ENCODE data around the gene MICU1.
"Not testable (repeated sequence)": the region's sequence is repeated elsewhere in the genome, so short reads cannot be mapped to it uniquely, and the experiment has no call there.

The MICU1 gene

DNA sequence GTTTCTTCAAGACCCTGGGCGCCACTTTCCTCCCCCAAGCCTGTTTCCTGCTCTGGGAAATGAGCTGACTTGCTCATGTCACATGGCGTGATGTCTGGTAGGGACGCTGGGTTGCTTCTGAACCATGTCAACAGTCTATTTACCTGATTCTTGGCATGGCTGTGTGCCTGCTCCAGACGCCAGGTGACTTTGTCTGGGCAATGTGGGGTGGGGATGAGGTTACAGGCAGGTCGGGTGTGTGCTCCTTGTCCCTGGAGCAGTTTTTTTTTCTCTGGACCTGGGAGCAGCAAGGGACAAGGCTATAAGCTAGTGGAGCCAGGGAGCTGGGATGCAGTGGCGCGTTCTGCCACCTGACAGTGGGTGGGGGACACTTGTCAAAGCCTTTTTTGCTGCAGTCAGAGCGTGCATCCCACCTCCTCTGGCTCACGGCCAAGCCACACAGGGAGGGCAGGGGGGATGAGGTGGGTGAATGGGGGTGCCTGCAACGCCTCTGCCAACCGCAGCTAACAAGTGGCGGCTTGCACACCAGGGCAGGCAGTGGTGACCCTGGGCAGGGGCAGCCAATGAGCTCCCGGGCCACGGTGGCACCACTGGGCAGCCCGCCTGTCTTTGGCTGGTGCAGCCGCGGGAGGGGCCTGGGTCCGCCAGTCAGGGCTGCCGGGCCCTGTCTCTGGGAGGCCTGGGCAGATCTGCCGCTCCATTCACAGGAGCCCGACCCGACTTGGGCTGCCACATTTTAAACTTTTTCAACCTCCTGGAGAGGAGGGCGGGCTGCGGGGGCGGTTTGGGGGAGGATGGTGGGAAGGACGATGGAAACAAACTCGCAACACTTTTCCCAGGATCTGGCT, 294.1 kb downstream of the MICU1 start:
- H3K4me3 Mint-ChIP-seq: peak overlapping the region; percentile 15 to 33 (median 26)
- H3K4me1 Mint-ChIP-seq: peaks cover 75% of the 10 kb centered on the region
- TF ChIP-seq, protein P1, sequence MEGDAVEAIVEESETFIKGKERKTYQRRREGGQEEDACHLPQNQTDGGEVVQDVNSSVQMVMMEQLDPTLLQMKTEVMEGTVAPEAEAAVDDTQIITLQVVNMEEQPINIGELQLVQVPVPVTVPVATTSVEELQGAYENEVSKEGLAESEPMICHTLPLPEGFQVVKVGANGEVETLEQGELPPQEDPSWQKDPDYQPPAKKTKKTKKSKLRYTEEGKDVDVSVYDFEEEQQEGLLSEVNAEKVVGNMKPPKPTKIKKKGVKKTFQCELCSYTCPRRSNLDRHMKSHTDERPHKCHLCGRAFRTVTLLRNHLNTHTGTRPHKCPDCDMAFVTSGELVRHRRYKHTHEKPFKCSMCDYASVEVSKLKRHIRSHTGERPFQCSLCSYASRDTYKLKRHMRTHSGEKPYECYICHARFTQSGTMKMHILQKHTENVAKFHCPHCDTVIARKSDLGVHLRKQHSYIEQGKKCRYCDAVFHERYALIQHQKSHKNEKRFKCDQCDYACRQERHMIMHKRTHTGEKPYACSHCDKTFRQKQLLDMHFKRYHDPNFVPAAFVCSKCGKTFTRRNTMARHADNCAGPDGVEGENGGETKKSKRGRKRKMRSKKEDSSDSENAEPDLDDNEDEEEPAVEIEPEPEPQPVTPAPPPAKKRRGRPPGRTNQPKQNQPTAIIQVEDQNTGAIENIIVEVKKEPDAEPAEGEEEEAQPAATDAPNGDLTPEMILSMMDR (IDR thresholded peaks at IDR 0.05; ENCODE audit: unreplicated experiment in 3 of 3): peak; percentile 32 to 45 (median 40)
- no peaks in the 10 kb centered on the region for H3K27me3 Mint-ChIP-seq (ENCODE audit: low read depth)
- H3K36me3 Mint-ChIP-seq (ENCODE audit: low read depth): peaks cover 3% of the 10 kb centered on the region
- peak overlapping the region; percentile 90 to 96 (median 95) for H3K27ac Mint-ChIP-seq
- H3K9me3 Mint-ChIP-seq: no peaks in the 10 kb centered on the region

DNA sequence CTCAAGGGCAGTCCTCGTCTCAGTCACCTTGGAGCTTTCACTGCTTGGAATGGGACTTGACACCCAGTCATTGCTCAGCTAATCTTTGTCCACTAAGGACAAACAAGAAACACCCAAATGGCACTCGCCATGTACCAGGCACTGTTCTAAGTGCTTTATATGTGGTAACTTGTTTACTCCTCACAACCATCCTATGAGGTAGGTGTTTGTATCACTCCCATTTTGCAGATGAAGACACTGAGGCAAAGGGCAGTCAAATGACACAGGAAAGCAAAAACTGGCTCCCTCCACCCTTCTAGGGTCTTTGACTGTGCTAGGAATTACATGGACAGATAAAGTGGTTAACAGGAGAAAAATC, 295.8 kb downstream of the MICU1 start:
- no peaks in the 10 kb centered on the region for H3K36me3 Mint-ChIP-seq (ENCODE audit: low read depth)
- TF ChIP-seq, protein P1 (IDR thresholded peaks at IDR 0.05; ENCODE audit: unreplicated experiment in 3 of 3): no peak
- no peaks in the 10 kb centered on the region for H3K27me3 Mint-ChIP-seq (ENCODE audit: low read depth)
- H3K4me3 Mint-ChIP-seq: peak overlapping the region in 1 of 3 experiments; percentile 15
- H3K4me1 Mint-ChIP-seq: peaks cover 73% of the 10 kb centered on the region
- H3K27ac Mint-ChIP-seq: peak overlapping the region; percentile 91 to 96 (median 95)
- H3K9me3 Mint-ChIP-seq: no peaks in the 10 kb centered on the region

DNA sequence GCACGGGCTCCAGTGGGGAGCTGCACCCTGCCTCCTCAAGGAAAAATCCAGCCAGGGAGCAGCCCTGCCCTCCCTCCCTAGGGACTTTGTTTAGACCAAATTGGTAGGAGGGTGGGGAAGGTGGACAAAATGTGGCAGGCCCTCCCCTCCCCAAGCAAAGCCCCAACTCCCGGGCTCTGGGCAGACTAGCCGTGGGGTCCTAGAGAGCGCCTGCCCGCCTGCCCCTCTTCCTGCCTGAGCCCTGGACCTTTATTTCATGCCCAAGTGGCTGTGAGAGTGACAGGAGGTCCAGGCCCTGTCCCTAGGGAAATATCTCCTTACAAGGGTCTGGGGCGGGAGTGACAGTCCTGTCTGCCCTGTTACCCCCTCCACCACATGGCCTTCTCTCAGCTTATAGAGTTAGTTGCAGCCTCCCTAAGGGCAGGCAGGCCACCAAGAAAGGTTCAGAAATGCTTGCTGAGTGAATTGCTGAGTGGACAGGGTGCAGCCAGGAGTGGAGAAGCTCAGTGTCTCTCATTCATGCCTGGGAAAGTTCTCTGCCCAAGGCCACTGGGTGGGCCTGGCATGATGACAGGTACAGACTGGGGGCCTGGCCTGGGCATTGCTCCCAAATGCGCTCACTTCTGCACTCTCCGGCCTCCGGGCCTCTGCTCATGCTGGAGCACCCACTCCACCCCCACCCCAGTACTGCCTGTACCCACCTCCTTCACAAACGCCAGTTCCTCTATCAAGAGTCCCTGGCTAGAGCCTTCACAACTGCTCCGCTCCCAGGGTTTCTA, 296.4 kb downstream of the MICU1 start:
- Mint-ChIP-seq H3K27ac (peak overlapping the region; percentile 91 to 96 (median 95)), H3K9me3 (no peaks in the 10 kb centered on the region), H3K4me1 (peaks cover 73% of the 10 kb centered on the region), H3K4me3 (no peak overlapping the region), H3K27me3 (ENCODE audit: low read depth) (no peaks in the 10 kb centered on the region), H3K36me3 (ENCODE audit: low read depth) (no peaks in the 10 kb centered on the region)
- TF ChIP-seq, protein P1 (IDR thresholded peaks at IDR 0.05; ENCODE audit: unreplicated experiment in 3 of 3): no peak

DNA sequence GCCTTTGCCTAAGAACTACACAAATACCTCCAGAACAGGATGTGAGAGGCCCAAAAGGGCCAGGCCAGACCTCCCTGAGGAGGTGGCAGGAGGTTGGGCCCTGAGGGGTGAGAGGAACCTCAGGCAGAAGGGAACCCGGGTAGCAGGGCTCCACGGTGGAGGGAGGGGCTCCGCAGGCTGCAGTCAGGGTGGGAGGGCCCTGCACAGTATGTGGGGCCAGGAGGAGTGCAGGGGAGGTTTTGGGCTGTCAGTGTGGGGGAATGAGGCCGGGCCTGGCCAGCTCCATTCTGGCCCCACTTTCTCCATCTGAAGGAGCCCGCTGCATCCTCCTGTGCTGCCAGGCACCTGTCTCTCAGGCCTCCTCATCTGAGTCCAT, 297.1 kb downstream of the MICU1 start:
- no peak overlapping the region for H3K4me3 Mint-ChIP-seq
- H3K4me1 Mint-ChIP-seq: peaks cover 73% of the 10 kb centered on the region
- H3K27ac Mint-ChIP-seq: peak overlapping the region; percentile 76 to 95 (median 92)
- no peaks in the 10 kb centered on the region for H3K27me3 Mint-ChIP-seq (ENCODE audit: low read depth)
- no peaks in the 10 kb centered on the region for H3K36me3 Mint-ChIP-seq (ENCODE audit: low read depth)
- TF ChIP-seq, protein P1 (IDR thresholded peaks at IDR 0.05; ENCODE audit: unreplicated experiment in 3 of 3): no peak
- H3K9me3 Mint-ChIP-seq: no peaks in the 10 kb centered on the region

DNA sequence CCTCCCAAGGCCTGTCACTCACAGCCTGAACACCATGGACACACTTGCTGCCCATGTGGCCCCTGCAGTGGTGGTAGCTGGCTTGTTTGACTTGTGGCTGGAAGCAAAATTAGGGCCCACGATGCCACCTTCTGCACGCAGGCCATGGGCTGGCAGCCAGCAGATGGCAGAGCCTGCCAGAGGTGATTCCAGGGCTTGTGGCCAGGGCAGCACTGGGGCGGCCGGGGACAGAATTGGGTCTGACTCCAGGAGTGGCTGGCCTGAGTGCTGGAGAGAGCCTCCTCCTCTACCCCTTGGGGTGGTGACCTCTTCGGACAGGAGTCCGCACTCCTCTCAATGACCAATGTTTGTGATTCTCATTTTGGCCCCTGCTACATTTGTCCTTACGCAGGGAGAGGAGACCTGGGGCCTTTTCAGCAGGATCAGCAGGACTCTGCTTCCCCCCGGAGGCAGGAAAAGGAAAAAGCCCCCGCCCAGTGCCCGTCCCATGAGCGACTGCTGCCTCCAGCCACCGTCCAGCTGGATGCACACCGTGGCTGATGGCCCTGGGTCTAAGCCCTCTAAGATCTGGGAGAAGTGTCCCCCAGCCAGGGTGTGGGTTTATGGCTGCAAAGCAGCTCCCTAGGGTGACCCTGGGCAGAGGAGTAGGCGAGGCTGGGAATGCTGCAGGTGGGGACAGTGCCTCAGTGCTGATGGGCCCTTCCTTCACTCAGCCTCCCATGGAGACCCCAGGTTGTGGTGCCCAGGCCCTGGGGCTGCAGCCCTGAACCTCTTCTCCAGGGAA, 297.6 kb downstream of the MICU1 start:
- no peaks in the 10 kb centered on the region for H3K27me3 Mint-ChIP-seq (ENCODE audit: low read depth)
- no peaks in the 10 kb centered on the region for H3K36me3 Mint-ChIP-seq (ENCODE audit: low read depth)
- H3K4me3 Mint-ChIP-seq: no peak overlapping the region
- no peaks in the 10 kb centered on the region for H3K9me3 Mint-ChIP-seq
- peaks cover 70% of the 10 kb centered on the region for H3K4me1 Mint-ChIP-seq
- peak overlapping the region; percentile 76 to 95 (median 92) for H3K27ac Mint-ChIP-seq
- TF ChIP-seq, protein P1 (IDR thresholded peaks at IDR 0.05; ENCODE audit: unreplicated experiment in 3 of 3): peak; percentile 61 to 77 (median 68)

DNA sequence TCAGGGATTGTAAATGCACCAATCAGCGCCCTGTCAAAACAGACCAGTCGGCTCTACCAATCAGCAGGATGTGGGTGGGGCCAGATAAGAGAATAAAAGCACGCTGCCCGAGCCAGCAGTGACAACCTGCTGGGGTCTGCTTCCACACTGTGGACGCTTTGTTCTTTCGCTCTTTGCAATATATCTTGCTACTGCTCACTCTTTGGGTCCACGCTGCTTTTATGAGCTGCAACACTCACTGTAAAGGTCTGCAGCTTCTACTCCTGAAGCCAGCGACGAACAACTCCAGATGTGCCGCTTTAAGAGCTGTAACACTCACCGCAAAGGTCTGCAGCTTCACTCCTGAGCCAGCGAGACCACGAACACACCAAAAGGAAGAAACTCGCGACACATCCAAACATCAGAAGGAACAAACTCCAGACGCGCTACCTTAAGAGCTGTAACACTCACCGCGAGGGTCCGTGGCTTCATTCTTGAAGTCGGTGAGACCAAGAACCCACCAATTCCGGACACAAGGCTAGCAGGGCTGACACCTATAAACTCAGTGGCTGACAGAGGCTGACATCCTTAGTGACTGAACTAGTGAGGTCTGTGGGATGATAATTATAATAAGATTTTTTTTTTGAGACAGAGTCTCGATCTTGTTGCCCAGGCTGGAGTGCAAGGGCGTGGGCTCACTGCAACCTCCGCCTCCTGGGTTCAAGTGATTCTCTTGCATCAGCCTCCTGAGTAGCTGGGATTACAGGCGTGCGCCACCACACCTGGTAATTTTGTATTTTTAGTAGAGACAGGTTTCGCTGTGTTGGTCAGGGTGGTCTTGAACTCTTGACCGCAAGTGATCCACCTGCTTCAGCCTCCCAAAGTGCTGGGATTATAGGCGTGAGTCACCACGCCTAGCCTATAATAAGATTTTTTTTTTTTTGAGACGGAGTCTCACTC, 298.9 kb downstream of the MICU1 start:
- Mint-ChIP-seq H3K4me1 (peaks cover 71% of the 10 kb centered on the region), H3K27ac (peak overlapping the region; percentile 88 to 95 (median 93)), H3K4me3 (peak overlapping the region; percentile 12 to 41 (median 24))
- not testable (repeated sequence) for H3K36me3 Mint-ChIP-seq (ENCODE audit: low read depth); H3K9me3 Mint-ChIP-seq; H3K27me3 Mint-ChIP-seq (ENCODE audit: low read depth)

DNA sequence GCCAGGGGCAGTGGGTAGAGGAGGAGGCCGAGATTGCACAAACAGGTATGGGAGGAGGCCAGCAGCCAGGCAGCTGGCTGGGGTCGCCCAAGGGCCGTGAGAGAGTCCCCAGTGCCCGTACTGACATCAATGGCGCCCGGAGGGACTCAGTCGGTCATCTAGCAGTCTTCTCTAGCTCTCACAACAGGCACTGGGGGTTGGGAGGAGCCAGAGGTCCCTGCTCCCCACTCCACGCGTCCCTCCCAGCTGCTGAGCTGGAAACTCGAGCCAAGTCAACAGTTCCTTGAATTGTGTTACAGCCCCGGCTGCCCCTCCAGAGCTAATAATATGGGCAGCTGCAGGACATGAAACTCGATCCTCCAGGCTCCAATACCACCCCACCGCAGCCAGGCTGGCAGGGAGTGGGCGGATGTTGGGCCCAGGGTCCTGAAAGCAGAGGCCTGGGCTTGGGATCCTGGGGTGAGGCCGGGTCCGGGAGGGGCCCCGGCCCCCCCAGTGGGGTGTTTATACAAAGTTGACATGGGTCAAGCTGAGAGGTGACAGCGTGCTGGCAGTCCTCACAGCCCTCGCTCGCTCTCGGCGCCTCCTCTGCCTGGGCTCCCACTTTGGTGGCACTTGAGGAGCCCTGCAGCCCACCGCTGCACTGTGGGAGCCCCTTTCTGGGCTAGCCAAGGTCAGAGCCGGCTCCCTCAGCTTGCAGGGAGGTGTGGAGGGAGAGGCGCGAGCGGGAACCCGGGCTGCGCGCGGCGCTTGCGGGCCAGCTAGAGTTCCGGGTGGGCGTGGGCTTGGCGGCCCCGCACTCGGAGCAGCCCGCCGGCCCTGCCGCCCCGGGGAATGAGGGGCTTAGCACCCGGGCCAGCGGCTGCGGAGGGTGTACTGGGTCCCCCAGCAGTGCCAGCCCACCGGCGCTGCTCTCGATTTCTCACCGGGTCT, 300.4 kb downstream of the MICU1 start:
- peak overlapping the region; percentile 96 to 97 (median 96) for H3K27ac Mint-ChIP-seq
- H3K36me3 Mint-ChIP-seq (ENCODE audit: low read depth); H3K9me3 Mint-ChIP-seq; H3K27me3 Mint-ChIP-seq (ENCODE audit: low read depth): not testable (repeated sequence)
- peaks cover 72% of the 10 kb centered on the region for H3K4me1 Mint-ChIP-seq
- H3K4me3 Mint-ChIP-seq: peak overlapping the region; percentile 34 to 39 (median 34)

Measured in nephron (organoid).